ENCODE results near the gene BACH1. TPM values are rescaled to one million over a fixed set of nuclear protein-coding genes. Genes with fewer than 3 reads are reported as not detected.
A peak's percentile ranks its signal among the peaks of the same experiment; 100 is the strongest.

BACH1 gene
- total and polyA plus RNA-seq, 2 donors (not counting 3 experiments of a cell fraction or from before 2014, with no cell fraction given) = 7.2 to 28.8 TPM

- H3K9ac ChIP-seq (replicated peaks; ENCODE audit: extremely low read depth, insufficient read depth, low read length) = no peak overlapping the region
- POLR2A ChIA-PET = interaction anchor here (0.6 to 0.8 kb wide), 2 partner anchors 17 to 41 kb away, joined by 3 read pairs; no protein-coding TSS in a partner anchor
- FAIRE-seq (peak; percentile 64), DNase-seq (ENCODE audit: low read depth, low spot score) (peak; percentile 61)
- peak overlapping the region in 1 of 3 experiments; percentile 13 for H3K4me3 ChIP-seq (replicated peaks in 1 of 3; ENCODE audit: insufficient read depth in 1 of 3, low read depth in 1 of 3, low read length in 3 of 3)
- peak overlapping the region; percentile 64 for H3K4me2 ChIP-seq (ENCODE audit: insufficient read depth, low read length)
- H3K4me1 ChIP-seq (ENCODE audit: control insufficient read depth, extremely low read depth, insufficient read depth, low read length) = peaks cover 25% of the 10 kb centered on the region
- no TSS peak for BruUV-seq (replicated peaks)
- TF ChIP-seq POLR2AphosphoS5 (IDR thresholded peaks at IDR 0.05; ENCODE audit: insufficient read depth, low read depth, low read length) (no peak), GATA2 (IDR thresholded peaks at IDR 0.05; ENCODE audit: insufficient read depth, insufficient read length, low read depth, low read length) (peak; percentile 67), JUN (IDR thresholded peaks at IDR 0.05; ENCODE audit: borderline replicate concordance, insufficient read depth, insufficient read length, low read depth) (no peak), CTCF (IDR thresholded peaks at IDR 0.05; ENCODE audit: extremely low read depth in 1 of 2, insufficient read depth in 1 of 2, low read depth in 1 of 2, low read length in 2 of 2) (no peak), FOS (IDR thresholded peaks at IDR 0.05; ENCODE audit: borderline replicate concordance, insufficient read depth, low read length) (peak; percentile 49), MAX (IDR thresholded peaks at IDR 0.05; ENCODE audit: insufficient read depth, insufficient read length) (peak; percentile 56), EZH2 (IDR thresholded peaks at IDR 0.05; ENCODE audit: borderline replicate concordance, low read depth, low read length, severe bottlenecking) (no peak)
- dilution Hi-C loops (cut with MboI; ENCODE audit: extremely low pct_ligation_motif_present, low sequenced_read_pairs) = no loop called here
- no peaks in the 10 kb centered on the region for H3K27me3 ChIP-seq (ENCODE audit: control insufficient read depth in 2 of 2, insufficient read depth in 2 of 2, low read length in 2 of 2)
- H3K27ac ChIP-seq (ENCODE audit: insufficient read depth, low read depth, low read length) = peak overlapping the region; percentile 22
- H3K36me3 ChIP-seq (ENCODE audit: control insufficient read depth in 2 of 2, extremely low read depth in 1 of 2, insufficient read depth in 2 of 2, low read length in 2 of 2) = no peaks in the 10 kb centered on the region
- H3K9me1 ChIP-seq (replicated peaks; ENCODE audit: control insufficient read depth, extremely low read depth, insufficient read depth, low read length) = no peaks in the 10 kb centered on the region
- no peaks in the 10 kb centered on the region for H4K20me1 ChIP-seq (replicated peaks; ENCODE audit: control insufficient read depth, extremely low read depth, insufficient read depth, low read length)
- no peak overlapping the region for H2AFZ ChIP-seq (ENCODE audit: low read depth, low read length)
- no peaks in the 10 kb centered on the region for H3K9me3 ChIP-seq (replicated peaks; ENCODE audit: control insufficient read depth, insufficient read depth, low read length)
- no peaks in the 10 kb centered on the region for H3K79me2 ChIP-seq (ENCODE audit: control insufficient read depth, insufficient read depth, low read length)
- intact Hi-C loops (cut with micrococcal nuclease) = loop anchor here (2.0 kb wide), 1 partner anchor 28 kb away; no protein-coding TSS in a partner anchor
- CTCF ChIA-PET = interaction anchor here (0.6 to 1.7 kb wide), 13 partner anchors 9 to 95 kb away, joined by 3 to 6 read pairs (median 4); partner anchors contain the start of gene BACH1
These were observed 39.9 kb upstream of the BACH1 start for GRCh38 chr21:29258626-29259338.

All from endothelial cell of umbilical vein (primary cell).